HG02973 (cell line): ENCODE results near the gene ANKRD33.

Experiments
- ATAC-seq: cut with Tn5 transposase; IDR thresholded peaks from one replicate; pipeline ENCODE4 v1.9.1; 2021; ENCODE audit warnings: moderate library complexity; ENCODE audit not compliant: unreplicated experiment

The ANKRD33 gene

DNA sequence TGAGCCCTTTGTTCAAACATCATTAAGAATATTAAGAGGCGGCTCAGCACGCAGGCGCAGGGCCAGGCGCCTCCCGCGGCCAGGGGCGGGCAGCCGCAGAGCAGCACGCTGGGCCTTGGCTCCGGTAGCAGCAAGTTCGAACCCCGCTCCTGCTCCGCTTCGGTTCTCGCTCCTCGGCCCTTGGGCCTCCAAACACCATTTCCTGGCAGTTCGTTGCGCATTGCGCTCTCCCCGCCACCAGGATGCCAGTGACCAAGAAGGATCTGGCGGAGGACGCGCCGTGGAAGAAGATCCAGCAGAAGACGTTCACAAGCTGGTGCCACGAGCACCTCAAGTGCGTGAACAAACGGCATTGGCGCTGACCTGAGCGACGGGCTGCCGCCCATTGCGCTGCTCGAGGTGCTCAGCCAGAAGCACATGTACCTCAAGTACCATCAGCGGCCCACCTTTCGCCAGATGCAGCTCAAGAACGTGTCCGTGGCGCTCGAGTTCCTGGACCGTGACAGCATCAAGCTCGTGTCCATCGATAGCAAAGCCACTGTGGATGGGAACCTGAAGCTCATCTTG is 12.5 kb downstream of the ANKRD33 start:
- ATAC-seq = no peak

DNA sequence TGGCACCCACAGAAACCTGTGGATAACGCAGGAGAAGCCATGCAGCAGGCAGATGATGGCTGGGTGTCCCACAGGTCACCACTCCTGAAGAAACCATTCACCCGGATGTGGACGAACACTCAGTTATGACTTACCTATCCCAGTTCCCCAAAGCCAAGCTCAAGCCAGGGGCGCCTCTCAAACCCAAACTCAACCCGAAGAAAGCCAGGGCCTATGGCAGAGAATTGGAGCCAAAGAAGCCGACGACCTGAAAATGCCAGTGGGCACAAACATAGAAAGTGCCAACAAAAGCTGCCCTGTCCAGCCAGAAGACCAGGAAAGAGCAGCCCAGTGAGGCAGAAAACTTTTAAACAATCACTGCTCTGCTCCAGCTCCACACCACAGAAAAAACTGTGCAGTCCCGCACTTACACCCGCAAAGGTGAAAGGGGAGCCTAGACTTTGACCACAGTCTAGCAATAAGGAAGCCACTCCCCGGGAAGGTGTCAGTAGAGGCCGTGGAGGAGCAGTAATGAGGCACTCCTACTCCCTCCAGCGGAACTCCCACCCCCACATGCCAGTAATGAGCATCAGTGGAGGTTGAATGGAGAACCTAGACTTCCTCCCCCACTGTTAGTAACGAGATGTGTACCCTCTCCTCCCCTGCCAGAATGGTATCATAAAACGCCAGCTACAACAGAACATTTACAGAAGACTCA is 13.4 kb downstream of the ANKRD33 start:
- no peak for ATAC-seq

DNA sequence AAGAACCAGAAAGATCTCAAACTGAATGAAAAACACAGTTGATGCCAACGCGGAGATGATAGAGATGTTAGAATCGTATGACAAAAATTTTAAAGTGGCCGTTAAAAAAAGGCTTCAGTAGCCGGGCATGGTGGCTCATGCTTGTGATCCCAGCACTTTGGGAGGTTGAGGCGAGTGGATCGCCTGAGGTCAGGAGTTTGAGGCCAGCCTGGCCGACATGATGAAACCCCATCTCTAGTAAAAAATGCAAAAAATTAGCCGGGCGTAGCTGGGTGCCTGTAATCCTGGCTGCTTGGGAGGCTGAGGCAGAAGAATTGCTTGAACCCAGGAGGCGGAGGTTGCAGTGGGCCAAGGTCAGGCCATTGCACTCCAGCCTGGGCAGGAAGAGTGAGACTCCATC is 14.0 kb downstream of the ANKRD33 start:
- no peak for ATAC-seq

DNA sequence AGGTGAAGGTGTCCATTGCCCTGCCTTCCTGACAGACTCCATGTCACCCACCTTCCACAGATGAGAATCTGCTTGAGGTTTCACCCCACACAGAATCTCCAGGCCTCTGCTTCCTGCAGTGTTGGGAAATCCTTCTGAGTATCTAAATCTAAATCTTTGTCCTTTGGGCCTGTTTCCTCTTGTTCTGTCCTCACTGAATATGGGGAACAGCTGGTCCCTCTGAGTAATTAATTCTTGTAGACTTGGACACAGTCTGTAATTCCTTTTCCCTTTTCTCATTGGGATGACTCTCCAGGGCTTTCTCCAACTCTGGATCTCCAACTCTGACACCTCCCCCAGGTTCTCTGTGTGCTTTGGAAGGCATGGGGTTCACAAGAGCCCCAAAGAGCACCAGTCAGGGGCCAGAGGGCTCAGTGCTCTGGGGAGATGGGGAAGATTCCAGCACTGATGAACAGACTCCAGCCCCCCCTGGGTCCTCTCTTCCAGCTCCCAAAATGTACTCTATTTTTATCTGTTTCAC is 17.1 kb downstream of the ANKRD33 start:
- ATAC-seq = no peak

DNA sequence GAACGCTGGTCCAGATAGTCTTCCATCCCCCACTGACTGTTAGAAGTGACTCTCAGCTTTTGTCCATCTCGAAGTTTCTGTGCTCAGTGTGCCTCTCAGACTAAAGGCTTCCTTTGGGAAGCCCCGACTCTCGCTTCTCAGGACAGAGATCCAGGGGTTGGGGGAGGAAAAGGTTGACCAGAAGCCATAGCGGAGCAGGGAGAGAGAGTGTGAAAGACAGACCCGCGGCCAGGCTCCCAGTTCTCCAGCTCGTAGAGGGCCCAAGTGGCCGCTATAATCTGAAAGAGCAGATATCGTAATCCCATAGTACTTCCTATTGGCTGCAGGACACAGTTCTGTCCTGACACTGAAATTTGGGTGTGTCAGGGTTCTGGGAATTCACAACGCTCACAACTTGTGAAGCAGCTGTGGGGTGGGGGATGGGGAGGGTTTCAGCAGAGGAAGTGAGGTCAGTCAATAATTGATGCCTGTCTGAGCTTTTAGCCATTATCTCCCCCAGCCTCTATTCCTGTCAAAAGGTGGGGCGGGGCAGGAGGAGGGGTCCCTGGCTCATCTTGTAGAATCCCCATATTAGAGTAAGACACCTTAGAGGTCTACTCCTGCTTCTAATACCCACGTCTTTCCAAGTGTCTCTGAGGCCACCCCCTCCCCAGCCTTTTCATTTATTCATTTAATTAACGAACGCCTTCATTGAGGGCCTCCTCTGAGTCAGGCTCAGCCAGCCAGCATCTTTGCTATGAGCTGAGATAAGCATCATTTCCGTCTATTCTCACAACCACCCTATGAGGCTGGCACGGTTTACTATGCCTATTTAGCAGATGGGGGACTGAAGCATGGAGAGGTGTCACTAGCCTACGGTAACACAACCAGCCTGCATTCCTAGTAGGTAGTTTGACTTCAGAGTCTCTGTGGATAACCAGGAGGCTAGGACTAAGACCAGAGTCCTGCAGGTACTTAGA is 17.8 kb downstream of the ANKRD33 start:
- ATAC-seq = no peak

DNA sequence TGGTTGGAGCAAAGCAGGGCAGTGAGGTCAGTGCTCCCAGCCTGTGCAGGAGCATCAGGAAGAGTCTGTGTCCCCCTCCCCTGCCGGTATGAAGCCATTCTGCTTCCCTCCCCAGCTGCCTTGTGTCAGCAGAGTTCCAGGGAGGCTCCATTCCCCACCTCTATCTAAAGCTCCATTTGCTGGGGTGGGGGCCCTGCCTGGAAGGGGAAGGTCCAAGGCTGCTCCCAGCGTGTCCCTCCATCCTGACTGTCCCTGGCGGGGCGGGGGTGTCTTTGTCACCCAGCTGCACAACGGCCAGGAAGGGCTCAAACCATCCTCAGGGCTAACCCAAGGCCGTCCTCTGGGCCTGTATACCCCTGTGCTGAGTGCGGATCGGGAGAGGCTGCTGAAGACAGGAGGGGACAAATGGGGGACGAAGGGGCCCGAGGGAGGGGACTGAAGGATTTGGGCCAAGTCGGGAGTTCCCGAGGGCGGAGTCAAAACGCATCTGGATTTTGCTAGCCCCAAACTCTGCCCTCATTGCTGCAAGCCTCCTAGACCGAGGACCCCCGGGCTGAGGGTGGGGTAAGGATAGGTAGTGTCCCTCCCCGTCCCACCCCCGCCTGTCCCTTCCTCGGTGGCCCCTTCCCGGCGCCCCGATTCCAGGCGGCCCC is 18.7 kb downstream of the ANKRD33 start:
- no peak for ATAC-seq

DNA sequence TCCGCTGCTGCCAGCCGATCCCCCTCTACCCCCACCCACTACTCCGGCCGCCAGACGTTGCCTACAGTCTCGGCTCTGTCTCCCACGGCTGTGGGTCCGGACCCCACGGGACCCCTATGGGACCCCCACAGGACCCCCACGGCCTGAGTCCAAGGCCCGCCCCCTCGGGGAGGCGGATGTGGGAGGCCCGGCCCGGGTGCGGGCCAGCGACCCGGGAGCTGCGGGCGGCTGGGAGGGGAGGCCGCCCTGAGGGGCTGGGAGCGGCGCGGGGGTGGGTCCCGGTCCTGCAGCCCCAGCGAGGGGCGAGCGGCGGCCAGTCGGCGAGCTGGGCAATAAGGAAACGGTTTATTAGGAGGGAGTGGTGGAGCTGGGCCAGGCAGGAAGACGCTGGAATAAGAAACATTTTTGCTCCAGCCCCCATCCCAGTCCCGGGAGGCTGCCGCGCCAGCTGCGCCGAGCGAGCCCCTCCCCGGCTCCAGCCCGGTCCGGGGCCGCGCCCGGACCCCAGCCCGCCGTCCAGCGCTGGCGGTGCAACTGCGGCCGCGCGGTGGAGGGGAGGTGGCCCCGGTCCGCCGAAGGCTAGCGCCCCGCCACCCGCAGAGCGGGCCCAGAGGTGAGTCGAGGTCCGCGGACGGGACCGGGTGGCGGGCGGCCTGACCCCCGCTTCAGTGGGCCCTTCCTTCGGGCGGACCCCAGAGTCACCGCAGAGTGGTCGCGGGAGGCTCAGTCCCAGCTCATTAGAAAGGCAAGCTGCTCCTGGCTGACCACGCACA is 19.4 kb downstream of the ANKRD33 start, which contains the start of gene ACVRL1:
ACVRL1 (plus strand) TSS at position 422 of the 773 bp plus-strand sequence. CDS start 4,971 bp downstream, outside the sequence.
- no peak for ATAC-seq

DNA sequence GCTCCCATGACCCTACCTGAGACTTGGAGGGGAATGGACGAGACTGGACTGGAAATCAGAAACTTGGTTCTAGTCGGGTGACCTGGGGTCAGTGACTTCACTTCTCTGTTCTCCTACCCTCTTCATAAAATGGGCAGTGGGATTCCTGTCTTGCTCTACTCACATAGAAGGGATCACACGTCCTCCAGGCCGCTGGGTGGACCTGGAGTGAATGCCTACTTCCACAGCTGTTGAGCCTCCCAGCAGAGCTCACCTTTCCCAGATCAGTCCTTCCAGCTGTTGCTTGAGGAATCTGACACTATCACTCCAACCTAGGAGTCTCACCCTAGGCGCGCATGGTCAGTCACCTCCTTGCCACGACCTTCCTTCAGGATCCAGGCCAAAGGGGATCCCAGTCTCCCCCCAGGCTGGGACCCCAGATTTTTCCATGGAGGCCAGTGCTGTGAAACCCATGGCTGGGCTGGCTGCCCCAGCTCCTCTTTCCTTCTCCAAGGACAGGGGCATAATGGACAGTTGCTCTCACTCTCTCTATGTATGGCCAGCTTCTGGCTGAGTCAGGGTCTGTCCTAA is 20.0 kb downstream of the ANKRD33 start:
- no peak for ATAC-seq

DNA sequence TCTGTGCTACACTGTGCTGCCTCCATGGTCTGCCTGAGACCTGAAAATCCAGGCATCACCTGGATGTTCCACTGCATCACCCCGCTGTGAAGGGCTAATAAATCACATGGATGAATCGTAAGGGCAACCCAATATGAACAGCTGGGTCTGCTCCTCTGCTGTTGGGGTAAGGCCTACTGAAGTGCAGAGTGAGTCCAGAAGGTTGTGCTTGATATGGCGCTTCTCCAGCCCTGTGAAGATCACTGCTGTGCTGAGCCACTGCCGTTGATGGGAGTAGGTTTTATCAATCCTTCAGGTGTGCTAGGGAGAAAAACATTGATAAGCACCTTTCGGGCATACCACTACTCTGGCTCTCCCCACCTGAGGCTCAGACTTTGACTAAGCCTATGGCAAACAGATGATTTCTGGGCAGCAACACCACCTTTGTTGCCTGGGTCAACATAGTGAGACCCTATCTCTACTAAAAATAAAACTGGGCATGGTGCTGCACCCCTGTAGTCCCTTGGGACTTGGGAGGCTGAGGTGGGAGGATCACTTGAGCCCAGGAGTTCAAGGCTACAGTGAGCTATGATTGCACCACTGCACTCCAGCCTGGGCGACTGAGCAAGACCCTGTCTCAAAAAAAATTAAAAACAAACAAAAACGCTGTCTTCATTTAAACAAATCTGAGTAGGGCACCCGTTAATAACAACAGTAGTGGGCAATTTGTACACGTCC is 21.1 kb downstream of the ANKRD33 start:
- ATAC-seq = no peak

DNA sequence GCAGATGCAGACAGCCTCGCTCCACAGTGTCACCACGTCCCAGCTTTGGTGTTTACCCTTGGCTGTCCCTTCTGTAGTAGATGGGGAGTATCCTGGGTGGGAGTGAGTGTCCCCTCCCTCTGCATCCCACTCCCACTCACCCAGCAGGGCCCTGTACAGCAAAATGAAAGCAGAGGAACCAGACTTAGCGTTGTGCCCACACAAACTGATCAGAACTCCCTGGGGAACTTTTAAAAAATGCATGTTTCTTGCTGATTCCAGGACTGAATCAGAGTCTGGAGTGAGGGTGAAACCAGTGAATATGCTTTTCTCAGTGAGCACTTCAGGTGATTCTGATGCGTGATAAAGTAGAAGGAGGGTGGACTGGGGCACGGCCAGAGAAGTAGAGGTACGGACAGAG is 22.3 kb downstream of the ANKRD33 start:
- ATAC-seq = no peak

DNA sequence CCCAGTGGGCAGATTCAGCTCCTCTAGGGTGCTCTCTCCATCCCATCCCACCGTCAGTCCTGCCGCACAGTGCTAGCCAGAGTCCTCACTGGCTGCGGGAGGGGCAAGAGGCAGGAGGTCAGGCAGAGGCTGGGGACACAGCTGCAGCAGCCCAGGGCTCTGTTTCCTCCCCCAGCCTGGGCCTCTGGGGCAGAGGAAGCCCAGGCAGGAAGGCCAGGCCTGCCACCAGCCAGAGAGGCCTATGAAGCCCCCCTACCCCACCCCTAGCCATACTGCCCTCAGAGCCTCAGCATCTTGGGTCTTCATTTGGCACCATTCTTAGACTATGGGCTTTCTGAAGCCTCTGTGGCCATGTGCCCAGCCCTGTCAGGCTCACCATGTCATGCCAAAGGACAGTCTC is 22.8 kb downstream of the ANKRD33 start:
- ATAC-seq = no peak

DNA sequence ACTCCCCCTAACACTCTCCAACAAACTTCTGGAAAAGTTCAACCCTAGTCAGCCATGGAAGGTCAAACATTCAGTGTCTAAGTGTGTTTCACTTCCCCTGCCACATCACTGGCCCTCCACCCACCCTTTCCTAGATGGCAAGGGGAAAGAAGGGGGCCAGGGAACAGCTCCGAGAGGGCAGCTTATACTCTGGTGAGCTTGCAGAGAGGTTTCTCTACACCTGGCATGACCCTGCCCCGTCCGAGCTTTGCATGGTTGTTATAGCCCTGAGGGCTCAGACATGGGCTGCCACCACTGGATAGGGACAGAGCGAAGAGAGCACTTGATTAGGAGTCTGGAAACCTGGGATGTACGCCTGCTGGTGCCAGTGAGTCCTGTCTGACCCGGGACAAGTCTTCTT is 23.4 kb downstream of the ANKRD33 start:
- no peak for ATAC-seq

DNA sequence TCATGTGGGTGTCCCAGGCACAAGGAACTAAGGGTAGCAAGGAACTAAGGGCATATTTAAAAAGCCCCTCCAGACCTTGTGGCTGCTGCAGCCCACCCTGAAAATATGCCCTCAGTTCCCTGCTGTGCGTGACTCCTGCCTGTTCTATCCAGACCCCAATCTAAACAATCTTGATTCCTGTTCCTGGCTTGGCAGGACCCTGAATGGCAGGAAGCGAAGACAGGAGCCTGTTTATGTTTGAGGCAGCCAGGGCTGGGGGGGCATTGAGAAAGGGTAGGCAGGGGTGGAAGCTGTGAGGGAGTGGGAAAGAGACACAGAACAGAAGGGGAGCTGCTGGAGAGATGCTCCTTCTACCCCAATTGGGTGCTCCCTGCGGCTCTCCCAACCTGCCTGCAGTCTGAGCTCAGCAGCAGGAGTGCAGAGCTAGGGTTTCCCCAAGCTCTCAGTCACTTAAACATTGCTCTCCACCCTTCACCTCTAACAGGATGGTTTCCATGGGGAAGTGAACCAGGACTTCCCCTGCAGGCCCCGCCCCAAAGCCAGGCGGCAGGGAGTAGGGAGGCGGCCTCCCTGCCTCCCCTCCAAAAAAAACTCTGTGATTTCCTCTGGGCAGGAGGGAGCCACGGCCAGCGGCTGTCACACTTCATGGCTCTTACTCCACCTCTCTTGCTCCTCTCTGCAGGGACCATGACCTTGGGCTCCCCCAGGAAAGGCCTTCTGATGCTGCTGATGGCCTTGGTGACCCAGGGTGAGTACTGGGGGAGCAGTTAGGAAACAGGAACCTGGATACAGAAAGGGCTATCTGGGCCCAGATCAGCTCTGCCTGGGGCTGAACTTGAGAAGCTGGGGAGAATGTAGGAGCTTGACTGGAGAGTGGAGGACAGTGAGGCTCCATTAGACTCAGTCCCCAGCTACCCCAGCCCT is 24.1 kb downstream of the ANKRD33 start:
- no peak for ATAC-seq

DNA sequence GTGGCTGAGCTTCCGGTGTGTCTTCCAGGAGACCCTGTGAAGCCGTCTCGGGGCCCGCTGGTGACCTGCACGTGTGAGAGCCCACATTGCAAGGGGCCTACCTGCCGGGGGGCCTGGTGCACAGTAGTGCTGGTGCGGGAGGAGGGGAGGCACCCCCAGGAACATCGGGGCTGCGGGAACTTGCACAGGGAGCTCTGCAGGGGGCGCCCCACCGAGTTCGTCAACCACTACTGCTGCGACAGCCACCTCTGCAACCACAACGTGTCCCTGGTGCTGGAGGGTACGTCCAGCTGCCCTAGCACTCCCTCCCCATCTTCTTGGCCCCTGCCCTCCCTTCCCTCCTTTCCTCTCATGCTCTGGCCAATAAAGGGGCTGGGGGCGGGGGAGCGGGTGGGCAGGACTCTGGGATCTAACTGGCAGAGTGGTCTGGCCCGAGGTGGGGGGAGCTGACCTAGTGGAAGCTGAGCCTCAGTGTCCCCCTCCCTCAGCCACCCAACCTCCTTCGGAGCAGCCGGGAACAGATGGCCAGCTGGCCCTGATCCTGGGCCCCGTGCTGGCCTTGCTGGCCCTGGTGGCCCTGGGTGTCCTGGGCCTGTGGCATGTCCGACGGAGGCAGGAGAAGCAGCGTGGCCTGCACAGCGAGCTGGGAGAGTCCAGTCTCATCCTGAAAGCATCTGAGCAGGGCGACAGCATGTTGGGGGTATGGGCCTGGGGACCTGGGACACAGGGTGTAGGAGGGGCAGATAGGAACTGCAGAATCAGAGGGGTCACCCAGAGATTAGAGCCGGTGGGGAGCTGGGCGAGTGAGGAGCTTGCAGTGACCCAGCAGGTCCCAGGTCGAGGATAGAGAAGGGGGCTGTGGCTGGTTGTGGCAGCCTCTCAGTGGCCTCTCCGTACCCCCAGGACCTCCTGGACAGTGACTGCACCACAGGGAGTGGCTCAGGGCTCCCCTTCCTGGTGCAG is 25.4 kb downstream of the ANKRD33 start:
- no peak for ATAC-seq

DNA sequence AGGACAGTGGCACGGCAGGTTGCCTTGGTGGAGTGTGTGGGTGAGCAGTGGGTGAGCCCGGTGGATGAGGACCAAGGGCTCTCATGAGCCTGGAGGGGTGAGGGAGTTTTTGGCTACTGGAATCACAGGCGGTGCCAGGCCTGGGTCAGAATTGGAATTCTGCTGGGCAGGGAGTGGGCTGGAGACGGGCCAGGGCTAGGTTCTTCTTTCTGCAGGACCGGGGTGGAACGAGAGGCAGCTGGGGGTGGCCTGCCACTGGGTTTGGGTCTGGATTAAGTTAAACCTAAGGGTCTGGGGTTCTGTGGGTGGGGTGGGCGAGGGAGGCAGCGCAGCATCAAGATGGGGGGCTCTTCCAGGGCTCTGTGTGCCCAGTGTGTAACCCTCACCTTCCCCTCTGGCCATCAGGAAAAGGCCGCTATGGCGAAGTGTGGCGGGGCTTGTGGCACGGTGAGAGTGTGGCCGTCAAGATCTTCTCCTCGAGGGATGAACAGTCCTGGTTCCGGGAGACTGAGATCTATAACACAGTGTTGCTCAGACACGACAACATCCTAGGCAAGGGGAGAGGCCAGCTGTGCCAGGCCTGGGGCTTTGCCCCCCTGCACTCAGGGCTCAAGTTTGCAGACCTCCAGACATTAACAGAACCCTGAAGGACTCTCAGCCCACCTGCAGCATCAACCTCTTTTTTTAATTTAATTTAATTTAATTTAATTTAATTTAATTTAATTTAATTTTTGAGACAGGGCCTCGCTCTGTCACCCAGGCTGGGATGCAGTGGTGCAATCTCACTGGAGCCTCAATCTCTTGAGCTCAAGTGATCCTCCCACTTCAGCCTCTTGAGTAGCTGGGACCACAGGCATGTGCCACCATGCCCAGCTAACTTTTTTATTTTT is 26.4 kb downstream of the ANKRD33 start:
- ATAC-seq = no peak

DNA sequence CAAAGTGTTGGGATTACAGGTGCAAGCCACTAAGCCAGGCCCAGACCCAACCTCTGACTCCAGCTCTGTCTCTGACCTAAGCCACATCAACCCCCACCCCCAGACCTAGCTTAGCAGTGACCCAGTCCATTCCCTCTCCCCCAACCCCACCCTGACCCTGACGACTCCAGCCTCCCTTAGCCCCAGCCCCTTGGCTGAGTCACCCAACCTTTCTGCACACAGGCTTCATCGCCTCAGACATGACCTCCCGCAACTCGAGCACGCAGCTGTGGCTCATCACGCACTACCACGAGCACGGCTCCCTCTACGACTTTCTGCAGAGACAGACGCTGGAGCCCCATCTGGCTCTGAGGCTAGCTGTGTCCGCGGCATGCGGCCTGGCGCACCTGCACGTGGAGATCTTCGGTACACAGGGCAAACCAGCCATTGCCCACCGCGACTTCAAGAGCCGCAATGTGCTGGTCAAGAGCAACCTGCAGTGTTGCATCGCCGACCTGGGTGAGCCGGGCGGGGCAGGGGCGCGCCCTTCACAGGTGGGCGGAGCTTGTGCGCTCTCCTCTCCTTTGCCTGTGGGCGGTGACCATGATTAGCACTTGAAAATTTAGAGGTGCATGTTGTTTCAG is 27.2 kb downstream of the ANKRD33 start:
- no peak for ATAC-seq
